Karpas-422 (cell line): ENCODE data around the gene EEPD1. TPM values are rescaled to one million over a fixed set of nuclear protein-coding genes. Genes with fewer than 3 reads are reported as not detected.

ENCODE experiments used
- DNase-seq: peaks from one replicate; pipeline ENCODE4 v3.0.0-alpha.2; 2015
- H2AFZ ChIP-seq: fragments of 200-600 bp; sonication (generic); 2 replicates; pipeline ENCODE4 v1.6.1; 2014; ENCODE audit warnings: antibody characterized with exemption, low read length, mixed read lengths
- H3K27ac ChIP-seq: fragments of 200-600 bp; sonication (generic); 2 replicates; pipeline ENCODE4 v1.5.1; 2014; ENCODE audit warnings: mild to moderate bottlenecking, low read length, moderate library complexity
- H3K27me3 ChIP-seq: fragments of 200-600 bp; sonication (generic); 2 replicates; pipeline ENCODE4 v1.6.1; 2014; ENCODE audit warnings: low read length, mixed read lengths
- H3K36me3 ChIP-seq: fragments of 200-600 bp; sonication (generic); 2 replicates; pipeline ENCODE4 v1.6.1; 2014; ENCODE audit warnings: low read length, mixed read lengths; ENCODE audit not compliant: insufficient read depth
- H3K4me1 ChIP-seq: fragments of 200-600 bp; sonication (generic); 2 replicates; pipeline ENCODE4 v1.6.1; 2014; ENCODE audit warnings: mild to moderate bottlenecking, low read length, mixed read lengths
- H3K4me2 ChIP-seq: fragments of 200-600 bp; sonication (generic); 2 replicates; pipeline ENCODE4 v1.6.1; 2014; ENCODE audit warnings: low read length, low read depth, mild to moderate bottlenecking; ENCODE audit not compliant: poor library complexity, severe bottlenecking
- H3K4me3 ChIP-seq: fragments of 200-600 bp; sonication (generic); 2 replicates; pipeline ENCODE4 v1.5.1; 2014; ENCODE audit warnings: mild to moderate bottlenecking, antibody characterized with exemption, low read length, mixed read lengths
- H3K79me2 ChIP-seq: fragments of 200-600 bp; sonication (generic); 2 replicates; pipeline ENCODE4 v1.6.1; 2014; ENCODE audit warnings: mild to moderate bottlenecking, low read length, mixed read lengths
- H3K9ac ChIP-seq: fragments of 200-600 bp; sonication (generic); 2 replicates; pipeline ENCODE4 v1.6.0; 2014; ENCODE audit warnings: low read length
- H3K9me2 ChIP-seq: fragments of 200-600 bp; sonication (generic), shearing (Covaris generic); replicated peaks from 2 replicates; pipeline ENCODE4 v1.6.0; 2014; ENCODE audit warnings: mild to moderate bottlenecking, low read length, moderate library complexity; ENCODE audit not compliant: insufficient read depth
- H3K9me3 ChIP-seq: fragments of 300-700, 200-600 bp; sonication (generic); 2 replicates; pipeline ENCODE4 v1.6.1; 2014; ENCODE audit warnings: low read length, mixed read lengths
- H4K20me1 ChIP-seq: fragments of 200-600 bp; sonication (generic); 2 replicates; pipeline ENCODE4 v1.6.1; 2014; ENCODE audit warnings: mild to moderate bottlenecking, antibody characterized with exemption, low read length, low read depth; ENCODE audit not compliant: insufficient read depth
- total RNA-seq: library from RNA; depleted of rRNA; stranded (reverse); fragments of >200 nt; shearing (Covaris generic); gene quantifications from 2 replicates; pipeline ENCODE4 v1.2.3, GENCODE V29; 2014; ENCODE audit warnings: low replicate concordance

EEPD1 gene
- total RNA-seq, 1 experiment from 2014 or later: 28.8 TPM

DNA sequence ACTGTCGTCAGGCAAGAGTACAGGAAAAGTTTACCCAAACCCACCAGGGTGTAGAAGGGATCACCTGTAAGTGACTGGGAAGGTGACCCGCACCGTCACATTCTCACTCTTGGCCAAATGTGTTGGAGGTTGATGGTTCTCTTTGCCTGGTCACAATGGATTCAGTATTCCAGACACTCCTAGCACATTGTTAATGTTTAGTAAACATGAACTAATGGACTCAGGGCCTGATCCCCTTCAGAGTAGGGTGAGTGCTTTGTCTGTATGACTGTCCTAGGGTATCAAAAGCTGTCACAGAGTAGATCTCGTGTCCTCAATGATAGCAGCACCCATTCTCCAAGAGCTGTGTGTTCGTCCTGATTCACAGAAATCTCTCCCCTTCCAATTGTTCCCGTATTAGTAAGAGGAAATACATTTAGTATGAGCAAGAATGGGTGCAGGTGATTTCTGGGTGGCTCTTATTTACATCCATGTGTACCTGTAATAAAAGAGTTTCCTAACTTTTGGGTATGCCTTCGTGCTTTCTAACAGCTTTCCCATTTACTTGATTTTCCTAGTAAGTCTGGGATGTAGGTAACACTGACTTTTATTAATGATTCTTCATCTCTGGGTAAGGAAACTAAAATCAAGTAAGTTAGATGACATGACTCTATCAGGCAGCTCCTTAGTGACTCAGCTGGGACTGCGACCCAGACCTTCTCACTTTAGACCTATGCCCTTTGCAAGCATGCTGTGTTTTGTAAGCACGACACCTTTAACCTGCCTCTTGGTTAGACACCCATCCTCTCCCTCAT is 4.7 kb downstream of the EEPD1 start:
- Histone ChIP-seq H3K9me3 (no peaks in the 10 kb centered on the region), H3K4me2 (peak overlapping the region; percentile 92), H3K27ac (peak overlapping the region; percentile 83), H3K4me1 (peaks cover 75% of the 10 kb centered on the region), H3K9me2 (no peaks in the 10 kb centered on the region), H3K36me3 (peaks cover 54% of the 10 kb centered on the region), H3K79me2 (peaks cover 97% of the 10 kb centered on the region), H3K27me3 (no peaks in the 10 kb centered on the region), H2AFZ (no peak overlapping the region), H4K20me1 (peaks cover 63% of the 10 kb centered on the region), H3K9ac (peak overlapping the region; percentile 92), H3K4me3 (peak overlapping the region; percentile 96)
- no peak for DNase-seq

DNA sequence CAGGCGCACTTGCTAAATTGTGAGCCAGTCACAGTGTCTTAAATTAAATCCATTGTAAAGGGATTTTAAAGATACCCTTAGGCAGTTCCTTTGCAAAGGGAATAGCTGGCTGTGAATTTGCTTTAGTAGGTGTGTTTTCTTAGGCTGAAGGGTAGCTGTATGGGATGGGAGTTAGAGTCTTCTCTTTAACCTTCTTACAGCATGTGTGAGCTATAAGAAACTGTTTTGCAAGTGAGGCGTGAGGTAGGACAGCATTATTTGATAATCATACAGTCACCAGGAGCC is 5.2 kb downstream of the EEPD1 start:
- peak overlapping the region; percentile 96 for H3K4me3 ChIP-seq
- H3K36me3 ChIP-seq: peaks cover 59% of the 10 kb centered on the region
- no peaks in the 10 kb centered on the region for H3K27me3 ChIP-seq
- H3K79me2 ChIP-seq: peaks cover 100% of the 10 kb centered on the region
- no peak overlapping the region for H2AFZ ChIP-seq
- peak overlapping the region; percentile 92 for H3K4me2 ChIP-seq
- H3K9me3 ChIP-seq: no peaks in the 10 kb centered on the region
- H3K27ac ChIP-seq: peak overlapping the region; percentile 21
- H3K4me1 ChIP-seq: peaks cover 81% of the 10 kb centered on the region
- no peaks in the 10 kb centered on the region for H3K9me2 ChIP-seq
- H3K9ac ChIP-seq: peak overlapping the region; percentile 92; the same call in 1 of the 2 replicates
- peaks cover 68% of the 10 kb centered on the region for H4K20me1 ChIP-seq
- DNase-seq: no peak

- 0 out of 2 replicates have a peak overlapping the region, but pooled peaks have one; percentile 10 for H3K27ac ChIP-seq
- H3K27me3 ChIP-seq: no peaks in the 10 kb centered on the region
- peaks cover 82% of the 10 kb centered on the region for H3K4me1 ChIP-seq
- no peak overlapping the region for H2AFZ ChIP-seq
- peaks cover 100% of the 10 kb centered on the region for H3K79me2 ChIP-seq
- peak overlapping the region; percentile 92 for H3K4me2 ChIP-seq
- H3K9me3 ChIP-seq: no peaks in the 10 kb centered on the region
- H3K9ac ChIP-seq: peak overlapping the region; percentile 24
- peaks cover 68% of the 10 kb centered on the region for H3K36me3 ChIP-seq
- peaks cover 78% of the 10 kb centered on the region for H4K20me1 ChIP-seq
- DNase-seq: no peak
- H3K4me3 ChIP-seq: no peak overlapping the region
- no peaks in the 10 kb centered on the region for H3K9me2 ChIP-seq
Observed at GRCh38 chr7:36159618-36160017, 6.6 kb downstream of the EEPD1 start.

- Histone ChIP-seq H3K4me2 (peak overlapping the region; percentile 92), H3K27ac (no peak overlapping the region; the same call in 1 of the 2 replicates), H3K9me2 (no peaks in the 10 kb centered on the region), H3K4me3 (no peak overlapping the region; the same call in 1 of the 2 replicates), H3K36me3 (peaks cover 68% of the 10 kb centered on the region), H3K9me3 (no peaks in the 10 kb centered on the region), H3K9ac (peak overlapping the region; percentile 24; the same call in 1 of the 2 replicates), H3K27me3 (no peaks in the 10 kb centered on the region), H4K20me1 (peaks cover 73% of the 10 kb centered on the region), H3K79me2 (peaks cover 100% of the 10 kb centered on the region), H2AFZ (no peak overlapping the region), H3K4me1 (peaks cover 78% of the 10 kb centered on the region)
- no peak for DNase-seq
Observed at GRCh38 chr7:36160313-36160712, 7.3 kb downstream of the EEPD1 start.

- no peak overlapping the region for H3K27ac ChIP-seq
- H3K4me3 ChIP-seq: no peak overlapping the region
- H3K36me3 ChIP-seq: peaks cover 66% of the 10 kb centered on the region
- peaks cover 99% of the 10 kb centered on the region for H3K79me2 ChIP-seq
- peaks cover 62% of the 10 kb centered on the region for H4K20me1 ChIP-seq
- no peaks in the 10 kb centered on the region for H3K9me2 ChIP-seq
- no peak for DNase-seq
- H3K4me1 ChIP-seq: peaks cover 77% of the 10 kb centered on the region
- no peak overlapping the region for H3K4me2 ChIP-seq
- no peaks in the 10 kb centered on the region for H3K9me3 ChIP-seq
- H3K9ac ChIP-seq: no peak overlapping the region
- H3K27me3 ChIP-seq: no peaks in the 10 kb centered on the region
- H2AFZ ChIP-seq: no peak overlapping the region
Observed at GRCh38 chr7:36161996-36162395, 8.9 kb downstream of the EEPD1 start.

DNA sequence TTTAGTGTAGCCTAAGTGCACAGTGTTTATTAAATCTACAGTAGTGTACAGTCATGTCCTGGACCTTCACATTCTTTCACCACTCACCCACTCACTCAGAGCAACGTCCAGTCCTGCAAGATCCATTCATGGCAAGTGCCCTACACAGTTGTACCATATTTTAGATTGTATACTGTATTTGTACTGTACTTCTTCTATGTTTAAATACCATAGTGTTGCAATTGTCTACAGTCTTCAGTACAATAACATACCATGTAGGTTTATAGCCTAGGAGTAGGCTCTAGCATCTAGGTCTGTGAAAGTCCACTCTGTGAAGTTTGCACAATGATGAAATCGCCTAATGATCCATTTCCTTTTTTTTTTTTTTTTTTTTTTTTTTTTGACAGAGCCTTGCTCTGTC is 12.0 kb downstream of the EEPD1 start:
- peaks cover 99% of the 10 kb centered on the region for H3K79me2 ChIP-seq

DNA sequence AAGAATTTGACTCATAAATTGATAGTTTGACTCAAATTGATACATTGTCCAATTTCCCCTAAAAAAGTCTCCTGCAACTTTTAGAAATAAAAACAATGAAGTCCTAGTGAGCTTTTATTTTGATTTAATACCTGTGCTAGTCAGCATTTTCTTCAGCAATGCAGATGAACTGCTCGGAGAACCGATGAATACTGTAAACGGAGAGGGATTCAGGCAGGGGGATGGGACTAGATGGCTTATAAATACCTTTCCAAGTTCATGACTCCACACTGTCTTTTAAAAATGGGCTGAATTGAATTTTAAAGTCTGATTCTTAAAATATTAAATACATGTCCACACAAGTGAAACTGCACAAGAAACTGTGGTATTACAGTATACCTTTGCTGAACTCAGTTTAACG is 12.7 kb downstream of the EEPD1 start:
- H3K36me3 ChIP-seq: peaks cover 67% of the 10 kb centered on the region

More for the DNA sequence above, 12.0 kb downstream of the EEPD1 start:
- Histone ChIP-seq H3K9ac (no peak overlapping the region), H3K36me3 (peaks cover 67% of the 10 kb centered on the region), H3K4me2 (no peak overlapping the region), H2AFZ (no peak overlapping the region), H3K9me2 (no peaks in the 10 kb centered on the region), H3K9me3 (no peaks in the 10 kb centered on the region), H4K20me1 (peaks cover 36% of the 10 kb centered on the region), H3K4me1 (peaks cover 51% of the 10 kb centered on the region), H3K4me3 (no peak overlapping the region), H3K27ac (no peak overlapping the region), H3K27me3 (no peaks in the 10 kb centered on the region)
- DNase-seq: no peak

GRCh38 chr7:36167403-36168050 is 14.5 kb downstream of the EEPD1 start:
- no peak for DNase-seq

More for the DNA sequence above, 12.7 kb downstream of the EEPD1 start:
- Histone ChIP-seq H3K27ac (0 out of 2 replicates have a peak overlapping the region, but pooled peaks have one; percentile 4), H2AFZ (no peak overlapping the region), H3K79me2 (peaks cover 98% of the 10 kb centered on the region), H3K9me2 (no peaks in the 10 kb centered on the region), H3K4me1 (peaks cover 43% of the 10 kb centered on the region), H3K9me3 (no peaks in the 10 kb centered on the region), H3K9ac (no peak overlapping the region), H3K4me2 (no peak overlapping the region), H3K4me3 (no peak overlapping the region), H4K20me1 (peaks cover 33% of the 10 kb centered on the region), H3K27me3 (no peaks in the 10 kb centered on the region)
- DNase-seq: no peak

More at GRCh38 chr7:36167403-36168050, 14.5 kb downstream of the EEPD1 start:
- Histone ChIP-seq H3K27ac (peak overlapping the region; percentile 14; the same call in 1 of the 2 replicates), H3K9me3 (no peaks in the 10 kb centered on the region), H2AFZ (no peak overlapping the region), H3K36me3 (peaks cover 68% of the 10 kb centered on the region), H3K4me2 (no peak overlapping the region), H3K79me2 (peaks cover 98% of the 10 kb centered on the region), H3K9ac (no peak overlapping the region), H3K27me3 (no peaks in the 10 kb centered on the region), H4K20me1 (peaks cover 31% of the 10 kb centered on the region), H3K9me2 (no peaks in the 10 kb centered on the region), H3K4me3 (no peak overlapping the region), H3K4me1 (peaks cover 40% of the 10 kb centered on the region)
